Glutamatergic neuron (in vitro differentiated cells): ENCODE results near the gene HUWE1. TPM values are rescaled to one million over a fixed set of nuclear protein-coding genes. Genes with fewer than 3 reads are reported as not detected.
"Not testable (repeated sequence)": the region's sequence is repeated elsewhere in the genome, so short reads cannot be mapped to it uniquely, and the experiment has no call there.

Experiments
- DNase-seq: peaks from one replicate; pipeline ENCODE4 v3.0.0; 2022
- H3K27ac Mint-ChIP-seq: one replicate; pipeline ENCODE4 v1.8.0; 2020; ENCODE audit warnings: mild to moderate bottlenecking, mixed read lengths, inconsistent platforms; ENCODE audit not compliant: unreplicated experiment
- H3K27me3 Mint-ChIP-seq: one replicate; pipeline ENCODE4 v1.8.0; 2020; ENCODE audit warnings: mild to moderate bottlenecking, moderate library complexity, mixed read lengths, inconsistent platforms; ENCODE audit not compliant: unreplicated experiment
- H3K36me3 Mint-ChIP-seq: one replicate; pipeline ENCODE4 v1.8.0; 2020; ENCODE audit warnings: mild to moderate bottlenecking, mixed read lengths, inconsistent platforms; ENCODE audit not compliant: unreplicated experiment
- H3K4me1 Mint-ChIP-seq: one replicate; pipeline ENCODE4 v1.8.0; 2020; ENCODE audit warnings: mild to moderate bottlenecking, low read depth, mixed read lengths, inconsistent platforms; ENCODE audit not compliant: unreplicated experiment
- H3K4me3 Mint-ChIP-seq: one replicate; pipeline ENCODE4 v1.8.0; 2020; ENCODE audit warnings: mild to moderate bottlenecking, mixed read lengths, inconsistent platforms; ENCODE audit not compliant: unreplicated experiment
- H3K9me3 Mint-ChIP-seq: one replicate; pipeline ENCODE4 v1.8.0; 2020; ENCODE audit warnings: mild to moderate bottlenecking, moderate library complexity, mixed read lengths, inconsistent platforms; ENCODE audit not compliant: unreplicated experiment
- CTCF ChIP-seq: fragments of 200-600 bp; sonication (generic); IDR thresholded peaks from one replicate; pipeline ENCODE4 v1.5.0; 2021; ENCODE audit not compliant: partially characterized antibody, unreplicated experiment
- total RNA-seq: library from RNA; stranded (reverse); fragmentation: NEBNext Ultra II Directional; extraction: Animal tissue kit (Norgen Biotek cat#: 25700); gene quantifications from one replicate; pipeline ENCODE4 v1.2.1, GENCODE V29; 2021; ENCODE audit not compliant: unreplicated experiment

HUWE1 gene
- total RNA-seq, 1 donor from 2014 or later: 311 TPM

GRCh38 chrX:53723381-53723780, 36.9 kb upstream of the HUWE1 start:
- no peaks in the 10 kb centered on the region for H3K4me1 Mint-ChIP-seq
- H3K4me3 Mint-ChIP-seq: no peak overlapping the region
- H3K27me3 Mint-ChIP-seq: no peaks in the 10 kb centered on the region
- no peaks in the 10 kb centered on the region for H3K36me3 Mint-ChIP-seq
- no peak overlapping the region for H3K27ac Mint-ChIP-seq
- no peak for DNase-seq
- TF ChIP-seq CTCF: no peak
- H3K9me3 Mint-ChIP-seq: no peaks in the 10 kb centered on the region

GRCh38 chrX:53721610-53722009, 35.1 kb upstream of the HUWE1 start:
- not testable (repeated sequence) for H3K4me3 Mint-ChIP-seq, H3K27ac Mint-ChIP-seq, H3K36me3 Mint-ChIP-seq, H3K27me3 Mint-ChIP-seq, DNase-seq, H3K4me1 Mint-ChIP-seq, H3K9me3 Mint-ChIP-seq

- H3K36me3 Mint-ChIP-seq, H3K27me3 Mint-ChIP-seq, H3K4me3 Mint-ChIP-seq, H3K9me3 Mint-ChIP-seq, H3K27ac Mint-ChIP-seq, DNase-seq, H3K4me1 Mint-ChIP-seq: not testable (repeated sequence)
Observed at GRCh38 chrX:53719666-53720065, 33.1 kb upstream of the HUWE1 start.

GRCh38 chrX:53718073-53718472, 31.6 kb upstream of the HUWE1 start:
- Mint-ChIP-seq H3K27ac (no peak overlapping the region), H3K4me1 (no peaks in the 10 kb centered on the region), H3K27me3 (no peaks in the 10 kb centered on the region), H3K9me3 (no peaks in the 10 kb centered on the region), H3K4me3 (no peak overlapping the region), H3K36me3 (no peaks in the 10 kb centered on the region)
- no peak for TF ChIP-seq CTCF
- DNase-seq: no peak

- no peak for DNase-seq
- no peaks in the 10 kb centered on the region for H3K36me3 Mint-ChIP-seq
- H3K27me3 Mint-ChIP-seq: no peaks in the 10 kb centered on the region
- no peak overlapping the region for H3K27ac Mint-ChIP-seq
- H3K4me1 Mint-ChIP-seq: no peaks in the 10 kb centered on the region
- TF ChIP-seq CTCF: no peak
- H3K9me3 Mint-ChIP-seq: no peaks in the 10 kb centered on the region
- no peak overlapping the region for H3K4me3 Mint-ChIP-seq
Observed at GRCh38 chrX:53717205-53717604, 30.7 kb upstream of the HUWE1 start.

- Mint-ChIP-seq H3K4me3 (no peak overlapping the region), H3K4me1 (no peaks in the 10 kb centered on the region), H3K36me3 (no peaks in the 10 kb centered on the region), H3K27ac (no peak overlapping the region), H3K27me3 (no peaks in the 10 kb centered on the region), H3K9me3 (no peaks in the 10 kb centered on the region)
- TF ChIP-seq CTCF: no peak
- DNase-seq: no peak
Observed at GRCh38 chrX:53716328-53717088, 30.0 kb upstream of the HUWE1 start.
